Measurements from ENCODE around the gene STK16. TPM values are rescaled to one million over a fixed set of nuclear protein-coding genes. Genes with fewer than 3 reads are reported as not detected.

STK16 gene
- total RNA-seq, 1 experiment from 2014 or later: 21.6 TPM

- Histone ChIP-seq H2BK120ac (ENCODE audit: low read depth, low read length, poor library complexity, severe bottlenecking) (no peak overlapping the region), H4K8ac (replicated peaks; ENCODE audit: insufficient read length, low read depth, low read length) (no peak overlapping the region), H2BK20ac (ENCODE audit: low read depth, low read length, poor library complexity, severe bottlenecking) (no peak overlapping the region), H2AK5ac (ENCODE audit: insufficient read length, low read length) (no peak overlapping the region), H4K20me1 (ENCODE audit: control insufficient read depth, insufficient read depth, insufficient read length) (no peaks in the 10 kb centered on the region), H2AFZ (ENCODE audit: low read length) (no peak overlapping the region), H2BK5ac (ENCODE audit: insufficient read length, low read length) (no peak overlapping the region), H4K5ac (ENCODE audit: insufficient read length, low read depth, low read length) (no peak overlapping the region), H3K4me1 (ENCODE audit: insufficient read depth, low read length) (no peaks in the 10 kb centered on the region; the same call in 1 of the 2 replicates), H3K9ac (ENCODE audit: extremely low read depth, insufficient read length, low read length) (no peak overlapping the region), H3K18ac (ENCODE audit: insufficient read length, low read depth, low read length) (no peak overlapping the region), H3K79me2 (ENCODE audit: insufficient read depth, low read length) (no peaks in the 10 kb centered on the region), H3K14ac (ENCODE audit: insufficient read depth, low read length) (no peak overlapping the region), H2BK15ac (ENCODE audit: low read depth, low read length) (no peak overlapping the region), H3K4ac (ENCODE audit: low read depth, low read length) (no peak overlapping the region), H4K91ac (ENCODE audit: insufficient read length, low read depth, low read length) (no peak overlapping the region), H3K79me1 (ENCODE audit: insufficient read depth, low read depth, low read length, poor library complexity, severe bottlenecking) (no peaks in the 10 kb centered on the region), H3T11ph (ENCODE audit: low read length) (no peak overlapping the region), H2BK12ac (ENCODE audit: insufficient read length, low read depth, low read length) (no peak overlapping the region), H3K56ac (ENCODE audit: insufficient read length, low read depth, low read length) (no peak overlapping the region), H3K27me3 (ENCODE audit: insufficient read depth, low read length) (no peaks in the 10 kb centered on the region), H3K9me3 (ENCODE audit: control insufficient read depth, low read depth, low read length) (no peaks in the 10 kb centered on the region), H3K4me2 (ENCODE audit: insufficient read depth, insufficient read length, low read length) (no peak overlapping the region), H3K23me2 (ENCODE audit: insufficient read length, low read depth, low read length, poor library complexity, severe bottlenecking) (peaks cover 12% of the 10 kb centered on the region), H3K23ac (ENCODE audit: insufficient read length, low read depth, low read length) (no peak overlapping the region), H3K27ac (ENCODE audit: insufficient read length, low read depth, low read length) (no peak overlapping the region)
- no peak for TF ChIP-seq CTCF (conservative IDR thresholded peaks at IDR 0.05)
- Mint-ChIP-seq H3K27me3 (ENCODE audit: low read depth) (peaks cover 2% of the 10 kb centered on the region; the same call in 1 of the 2 replicates), H3K4me3 (no peak overlapping the region), H3K4me1 (peaks cover 29 to 37% of the 10 kb centered on the region in 2 experiments), H3K9me3 (no peaks in the 10 kb centered on the region), H3K27ac (no peak overlapping the region), H3K36me3 (ENCODE audit: insufficient read depth in 1 of 3, low read depth in 3 of 3) (peaks cover 4 to 34% (median 17%) of the 10 kb centered on the region in 3 experiments; a peak in 6 of 7 replicates)
- WGBS (ENCODE audit: extremely low coverage, insufficient read length, low lambda C conversion rate): no CpG with 5 or more reads among the region's 5 CpGs
- DNase-seq: no peak
These were observed 37.1 kb downstream of the STK16 start for GRCh38 chr2:219282375-219282774.
